HPDE6-E6E7 (cell line): ENCODE data around the gene SERPINB10.

ENCODE experiments used
- DNase-seq: peaks from one replicate; pipeline ENCODE4 v3.0.0; 2011; ENCODE audit warnings: missing footprints; ENCODE audit errors: extremely low spot score

SERPINB10 gene

GRCh38 chr18:63980896-63981460 is 73.2 kb downstream of the SERPINB10 start:
- no peak for DNase-seq

- no peak for DNase-seq
Observed at GRCh38 chr18:63981719-63982118, 74.0 kb downstream of the SERPINB10 start.

- no peak for DNase-seq
Observed at GRCh38 chr18:63982361-63982760, 74.6 kb downstream of the SERPINB10 start.
